PC-3 (cell line): ENCODE data around the gene CAMTA1. TPM values are rescaled to one million over a fixed set of nuclear protein-coding genes. Genes with fewer than 3 reads are reported as not detected.
A peak's percentile ranks its signal among the peaks of the same experiment; 100 is the strongest.

Experiments
- ATAC-seq: fragments of 200-7000 bp; cut with Tn5 transposase; 2 replicates; pipeline ENCODE4 v1.9.1; 2020; ENCODE audit warnings: mild to moderate bottlenecking, moderate library complexity
- BruUV-seq: library from RNA; stranded (reverse); fragments of 400-500 nt; replicated peaks from 2 replicates; lab custom pipeline; 2021; lab: Mats Ljungman, UMichigan
- CTCF ChIA-PET: fragments of 300-600 bp; sonication (Branson Sonifier 250); formaldehyde crosslinking; loops from one replicate; lab custom pipeline; 2022; ENCODE audit warnings: antibody characterized with exemption; lab: Charles Lee
- POLR2A ChIA-PET: fragments of 300-600 bp; sonication (Branson Sonifier 250); formaldehyde crosslinking; loops from one replicate; lab custom pipeline; 2022; ENCODE audit warnings: antibody characterized with exemption; ENCODE audit not compliant: unreplicated experiment; lab: Charles Lee
- DNase-seq: peaks from one replicate; pipeline ENCODE4 v3.0.0-alpha.2; 2015
- H2AFZ ChIP-seq: fragments of 300-600 bp; sonication (generic); 2 replicates; pipeline ENCODE4 v1.6.0; 2016; ENCODE audit warnings: antibody characterized with exemption, low read length
- H3F3A ChIP-seq: fragments of 300-600 bp; sonication (generic); one replicate; pipeline ENCODE4 v1.6.0; 2017; ENCODE audit warnings: antibody characterized with exemption, low read length, control low read depth, mild to moderate bottlenecking; ENCODE audit not compliant: unreplicated experiment
- H3K27ac ChIP-seq: fragments of 300-600 bp; sonication (generic); 2 replicates; pipeline ENCODE4 v1.5.1; 2016; ENCODE audit warnings: mild to moderate bottlenecking, low read length
- H3K27me3 ChIP-seq: fragments of 300-600 bp; sonication (generic); 2 replicates; pipeline ENCODE4 v1.6.1; 2016; ENCODE audit warnings: low read length, mixed read lengths
- H3K36me3 ChIP-seq: fragments of 300-600 bp; sonication (generic); 2 replicates; pipeline ENCODE4 v1.6.1; 2016; ENCODE audit warnings: low read depth, mixed run types, low read length, mixed read lengths
- H3K4me1 ChIP-seq: fragments of 300-600 bp; sonication (generic); 2 replicates; pipeline ENCODE4 v1.5.1; 2016; ENCODE audit warnings: low read length; ENCODE audit not compliant: insufficient read depth
- H3K4me2 ChIP-seq: fragments of 300-600 bp; sonication (generic); 2 replicates; pipeline ENCODE4 v1.6.0; 2016; ENCODE audit warnings: low read length
- H3K4me3 ChIP-seq: fragments of 300-600 bp; sonication (generic); 2 replicates; pipeline ENCODE4 v1.5.1; 2016; ENCODE audit warnings: mild to moderate bottlenecking, low read length, mixed read lengths
- H3K79me2 ChIP-seq: fragments of 300-600 bp; sonication (generic); 2 replicates; pipeline ENCODE4 v1.6.1; 2017; ENCODE audit warnings: low read length, mixed read lengths
- H3K9ac ChIP-seq: fragments of 300-600 bp; sonication (generic); 2 replicates; pipeline ENCODE4 v1.6.0; 2016; ENCODE audit warnings: mild to moderate bottlenecking, low read length
- H3K9me2 ChIP-seq: fragments of 300-600 bp; sonication (generic); replicated peaks from 2 replicates; pipeline ENCODE4 v1.6.1; 2016; ENCODE audit warnings: mixed run types, low read length, mixed read lengths
- H3K9me3 ChIP-seq: fragments of 300-600 bp; sonication (generic); 2 replicates; pipeline ENCODE4 v1.6.1; 2016; ENCODE audit warnings: low read length, mixed read lengths
- H4K20me1 ChIP-seq: fragments of 300-600 bp; sonication (generic); 2 replicates; pipeline ENCODE4 v1.6.1; 2016; ENCODE audit warnings: low read length, mixed read lengths
- CTCF ChIP-seq: fragments of 300-600 bp; sonication (generic); conservative IDR thresholded peaks from 2 replicates; pipeline ENCODE4 v1.5.1; 2017; ENCODE audit warnings: antibody characterized with exemption, low read depth, mild to moderate bottlenecking, low read length
- EZH2 ChIP-seq: fragments of 300-600 bp; sonication (generic); IDR thresholded peaks from one replicate; pipeline ENCODE4 v1.6.1; 2017; ENCODE audit warnings: antibody characterized with exemption, mild to moderate bottlenecking, low read length; ENCODE audit not compliant: unreplicated experiment
- EZH2phosphoT487 ChIP-seq: fragments of 300-600 bp; sonication (generic); IDR thresholded peaks from 2 replicates; pipeline ENCODE4 v1.6.1; 2018; ENCODE audit warnings: mild to moderate bottlenecking, antibody characterized with exemption, low read length, borderline replicate concordance
- intact Hi-C: fragments of 100-400 bp; cut with micrococcal nuclease; formaldehyde crosslinking; loops from 2 replicates; pipeline ENCODE4 v1.9.0; 2023
- total RNA-seq: library from RNA; depleted of rRNA; stranded (reverse); fragments of >200 nt; gene quantifications from 2 replicates; pipeline ENCODE4 v1.2.3, GENCODE V29; 2014

Gene CAMTA1
- total RNA-seq, 1 experiment from 2014 or later, result 40.8 TPM

GRCh38 chr1:7614576-7615074 lies 829.4 kb downstream of the CAMTA1 start:
- no TSS peak for BruUV-seq
- no peaks in the 10 kb centered on the region for H4K20me1 ChIP-seq
- no peaks in the 10 kb centered on the region for H3K4me1 ChIP-seq
- H3K9me3 ChIP-seq, result no peaks in the 10 kb centered on the region
- H3K9ac ChIP-seq, result no peak overlapping the region
- ChIA-PET CTCF (no interaction called here), POLR2A (no interaction called here)
- H3K9me2 ChIP-seq, result no peaks in the 10 kb centered on the region
- intact Hi-C loops, result no loop called here
- no peak overlapping the region for H3K4me3 ChIP-seq
- H3K79me2 ChIP-seq, result no peaks in the 10 kb centered on the region
- H3K4me2 ChIP-seq, result no peak overlapping the region
- peaks cover 19% of the 10 kb centered on the region; the same call in 1 of the 2 replicates for H3K27me3 ChIP-seq
- DNase-seq (no peak), ATAC-seq (no peak)
- no peak for TF ChIP-seq EZH2phosphoT487
- TF ChIP-seq CTCF, result no peak
- TF ChIP-seq EZH2, result no peak
- H2AFZ ChIP-seq, result no peak overlapping the region
- no peak overlapping the region for H3K27ac ChIP-seq
- no peaks in the 10 kb centered on the region for H3K36me3 ChIP-seq
- no peaks in the 10 kb centered on the region for H3F3A ChIP-seq

- no TSS peak for BruUV-seq
- TF ChIP-seq CTCF, result no peak
- TF ChIP-seq EZH2, result no peak
- no peak for TF ChIP-seq EZH2phosphoT487
- Histone ChIP-seq H3K9ac (no peak overlapping the region), H3K4me1 (no peaks in the 10 kb centered on the region), H3K27ac (no peak overlapping the region), H3K4me3 (no peak overlapping the region), H3K79me2 (no peaks in the 10 kb centered on the region), H4K20me1 (no peaks in the 10 kb centered on the region), H3F3A (no peaks in the 10 kb centered on the region), H2AFZ (no peak overlapping the region), H3K9me3 (no peaks in the 10 kb centered on the region), H3K4me2 (no peak overlapping the region), H3K9me2 (no peaks in the 10 kb centered on the region), H3K27me3 (peaks cover 22% of the 10 kb centered on the region; the same call in 1 of the 2 replicates), H3K36me3 (no peaks in the 10 kb centered on the region)
- intact Hi-C loops, result no loop called here
- CTCF ChIA-PET, result no interaction called here
- DNase-seq, result no peak
- POLR2A ChIA-PET, result no interaction called here
- no peak for ATAC-seq
Observed at GRCh38 chr1:7615138-7615537, 829.9 kb downstream of the CAMTA1 start.

GRCh38 chr1:7616076-7616832 lies 831.0 kb downstream of the CAMTA1 start:
- TF ChIP-seq EZH2, result no peak
- no peak for TF ChIP-seq EZH2phosphoT487
- no peak for TF ChIP-seq CTCF
- no peaks in the 10 kb centered on the region for H3K36me3 ChIP-seq
- no peak overlapping the region for H3K4me2 ChIP-seq
- POLR2A ChIA-PET, result no interaction called here
- no peak overlapping the region for H3K4me3 ChIP-seq
- H3K4me1 ChIP-seq, result no peaks in the 10 kb centered on the region
- no peak; the same call in 1 of the 2 replicates for ATAC-seq
- no peak overlapping the region for H2AFZ ChIP-seq
- peak; percentile 39 for DNase-seq
- H3K9me3 ChIP-seq, result no peaks in the 10 kb centered on the region
- no peak overlapping the region for H3K27ac ChIP-seq
- intact Hi-C loops, result no loop called here
- no peak overlapping the region for H3K9ac ChIP-seq
- no peaks in the 10 kb centered on the region for H3K79me2 ChIP-seq
- H3F3A ChIP-seq, result no peaks in the 10 kb centered on the region
- CTCF ChIA-PET, result no interaction called here
- no peaks in the 10 kb centered on the region for H3K9me2 ChIP-seq
- no peaks in the 10 kb centered on the region for H4K20me1 ChIP-seq
- H3K27me3 ChIP-seq, result peaks cover 32% of the 10 kb centered on the region; the same call in 1 of the 2 replicates
- BruUV-seq, result no TSS peak
